NB4 (cell line): ENCODE data around the gene ZKSCAN5.

Experiments
- CTCF ChIP-seq: IDR thresholded peaks from one replicate; pipeline ENCODE4 v1.5.1; 2012; ENCODE audit warnings: low read depth, low read length
- MYC ChIP-seq: IDR thresholded peaks from 2 replicates; pipeline ENCODE4 v1.6.1; 2011; ENCODE audit warnings: low read depth, low read length
- POLR2A ChIP-seq: IDR thresholded peaks from 2 replicates; pipeline ENCODE4 v1.6.1; 2011; ENCODE audit warnings: mild to moderate bottlenecking; ENCODE audit not compliant: insufficient read length; ENCODE audit errors: extremely low read depth
- TF ChIP-seq, protein P1 (sequence below): IDR thresholded peaks from 2 replicates; pipeline ENCODE4 v1.6.1; 2011; ENCODE audit warnings: low read depth, low read length

DNA sequence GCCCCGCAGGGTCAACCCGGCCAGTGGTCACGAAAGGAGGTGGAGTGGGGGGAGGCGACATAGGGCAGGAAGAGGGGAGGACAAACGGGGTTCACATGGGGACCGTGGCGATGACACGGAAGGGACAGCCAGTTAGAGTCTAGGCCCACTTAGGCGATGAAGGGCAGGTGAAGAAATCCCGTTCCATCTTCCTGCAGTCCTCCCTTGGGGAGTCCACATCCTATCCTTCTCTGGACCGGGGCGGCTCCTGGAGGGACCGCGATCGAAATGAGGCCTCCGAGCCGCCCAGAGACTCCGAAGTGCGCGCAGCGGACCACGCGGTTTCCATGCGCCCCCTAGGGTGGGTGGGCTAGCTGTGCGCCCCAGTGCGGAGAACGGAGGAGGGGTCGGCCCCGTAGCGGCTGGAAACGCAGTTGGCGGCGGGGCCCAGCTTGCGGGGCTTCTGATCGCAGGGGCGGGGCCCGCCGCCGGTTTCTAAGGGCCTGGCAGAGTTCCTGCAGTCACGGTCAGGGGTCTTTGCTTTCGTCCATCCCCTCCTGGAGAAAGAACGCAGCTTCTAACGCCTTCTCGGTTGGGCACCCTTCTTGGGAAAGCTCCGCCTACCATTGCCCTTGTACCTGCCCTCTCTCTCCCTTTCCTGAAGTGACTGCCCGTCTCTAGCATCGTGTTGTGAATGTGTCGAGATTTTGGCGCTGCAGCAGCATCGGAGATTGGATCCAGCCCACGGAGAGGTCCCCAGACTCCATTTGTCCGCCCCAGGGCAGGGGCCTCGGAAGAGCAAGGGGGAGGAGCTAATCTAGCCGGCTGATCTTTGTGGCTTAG lies 75.7 kb downstream of the ZKSCAN5 start:
- TF ChIP-seq CTCF (no peak), POLR2A (no peak), MYC (no peak)
- TF ChIP-seq, protein P1, sequence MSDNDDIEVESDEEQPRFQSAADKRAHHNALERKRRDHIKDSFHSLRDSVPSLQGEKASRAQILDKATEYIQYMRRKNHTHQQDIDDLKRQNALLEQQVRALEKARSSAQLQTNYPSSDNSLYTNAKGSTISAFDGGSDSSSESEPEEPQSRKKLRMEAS, result no peak
